Left ventricle myocardium inferior (tissue), 1 donor: ENCODE measurements around the gene E2F6. TPM values are rescaled to one million over a fixed set of nuclear protein-coding genes. Genes with fewer than 3 reads are reported as not detected.
A peak's percentile ranks its signal among the peaks of the same experiment; 100 is the strongest.

Source experiments
- DNase-seq: peaks from one replicate; pipeline ENCODE4 v3.0.0-alpha.2; 2020
- H3K27ac ChIP-seq: fragments of 200-600 bp; replicated peaks from 2 replicates; pipeline ENCODE4 v1.8.0; 2021
- H3K27me3 ChIP-seq: fragments of 200-600 bp; 2 replicates; pipeline ENCODE4 v1.8.0; 2021; ENCODE audit warnings: low read depth
- H3K36me3 ChIP-seq: fragments of 200-600 bp; 2 replicates; pipeline ENCODE4 v1.8.0; 2021
- H3K4me1 ChIP-seq: fragments of 200-600 bp; 2 replicates; pipeline ENCODE4 v1.8.0; 2021
- H3K4me3 ChIP-seq: fragments of 200-600 bp; 2 replicates; pipeline ENCODE4 v1.8.0; 2021; ENCODE audit warnings: mild to moderate bottlenecking, moderate library complexity
- H3K9me3 ChIP-seq: fragments of 200-600 bp; replicated peaks from 2 replicates; pipeline ENCODE4 v1.8.0; 2021
- CTCF ChIP-seq: fragments of 200-600 bp; IDR thresholded peaks from 2 replicates; pipeline ENCODE4 v1.8.0; 2021; ENCODE audit warnings: antibody characterized with exemption, mild to moderate bottlenecking, borderline replicate concordance
- intact Hi-C: fragments of 100-400 bp; cut with micrococcal nuclease; formaldehyde crosslinking; loops from one replicate; pipeline ENCODE4 v1.11.0; 2022
- total RNA-seq: library from RNA; stranded (reverse); fragmentation: NEBNext Ultra II Directional; extraction: Animal tissue kit (Norgen Biotek cat#: 25700); gene quantifications from one replicate; pipeline ENCODE4 v1.2.1, GENCODE V29; 2021
- donor health status: DM: no; HTN: yes; CAD: no; lungs with severe emphysema.

Gene E2F6
- total RNA-seq, 1 donor from 2014 or later: 12.8 TPM

DNA sequence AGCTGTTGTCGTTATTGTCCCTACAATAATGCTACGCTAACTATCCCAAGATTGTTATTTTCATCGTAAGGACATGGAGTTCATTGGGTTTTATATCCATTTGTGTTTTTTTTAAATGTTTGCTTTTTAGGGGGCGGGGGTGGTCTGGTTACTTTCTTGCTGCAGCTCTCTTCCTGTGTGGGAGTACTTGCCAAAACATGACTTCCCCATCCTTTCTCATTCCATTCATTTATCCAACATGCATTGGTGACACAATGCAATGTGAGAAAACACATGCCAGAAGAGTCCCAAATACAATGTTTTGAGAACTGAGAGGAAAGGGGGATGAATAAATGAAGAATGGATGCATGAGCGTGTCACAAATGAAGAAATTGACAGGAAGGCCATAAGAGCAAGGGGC lies 55.9 kb downstream of the E2F6 start:
- H3K27me3 ChIP-seq: no peaks in the 10 kb centered on the region
- intact Hi-C loops: loop anchor here (10.0 kb wide), 2 partner anchors 65 to 275 kb away; partner anchors contain the start of gene ROCK2
- H3K36me3 ChIP-seq: no peaks in the 10 kb centered on the region
- no peaks in the 10 kb centered on the region for H3K9me3 ChIP-seq
- H3K27ac ChIP-seq: no peak overlapping the region
- TF ChIP-seq CTCF: no peak
- DNase-seq: no peak
- H3K4me3 ChIP-seq: no peak overlapping the region
- peaks cover 38% of the 10 kb centered on the region for H3K4me1 ChIP-seq

DNA sequence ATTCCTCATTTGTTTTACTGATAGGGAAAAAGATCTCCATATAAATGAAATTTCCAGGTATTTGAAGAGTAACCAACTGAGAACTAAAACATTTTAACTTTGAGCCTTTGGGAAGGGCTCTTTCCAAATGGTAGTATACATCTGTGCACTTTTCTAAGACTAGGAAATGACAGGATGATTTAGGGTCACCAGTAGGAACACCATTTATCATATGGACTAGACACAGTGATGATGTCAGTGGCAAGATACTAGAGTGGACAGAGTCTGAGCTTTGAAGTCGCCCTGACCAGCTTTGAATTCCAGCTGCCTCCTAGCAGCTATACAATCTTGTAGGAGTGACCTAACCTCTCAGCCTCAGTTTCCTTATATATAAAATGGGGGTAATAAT lies 56.4 kb downstream of the E2F6 start:
- intact Hi-C loops: no loop called here
- Histone ChIP-seq H3K27me3 (no peaks in the 10 kb centered on the region), H3K36me3 (no peaks in the 10 kb centered on the region), H3K27ac (no peak overlapping the region), H3K4me3 (no peak overlapping the region), H3K4me1 (peaks cover 44% of the 10 kb centered on the region), H3K9me3 (no peaks in the 10 kb centered on the region)
- DNase-seq: no peak
- TF ChIP-seq CTCF: no peak

- no peaks in the 10 kb centered on the region for H3K27me3 ChIP-seq
- H3K9me3 ChIP-seq: no peaks in the 10 kb centered on the region
- H3K4me1 ChIP-seq: peaks cover 49% of the 10 kb centered on the region
- intact Hi-C loops: no loop called here
- TF ChIP-seq CTCF: no peak
- no peak for DNase-seq
- H3K36me3 ChIP-seq: no peaks in the 10 kb centered on the region
- H3K27ac ChIP-seq: no peak overlapping the region
- no peak overlapping the region for H3K4me3 ChIP-seq
Measured at GRCh38 chr2:11408959-11409571, 56.9 kb downstream of the E2F6 start.

GRCh38 chr2:11407413-11407812 lies 58.5 kb downstream of the E2F6 start:
- intact Hi-C loops: no loop called here
- no peak for DNase-seq
- Histone ChIP-seq H3K27ac (peak overlapping the region; percentile 87), H3K9me3 (no peaks in the 10 kb centered on the region), H3K27me3 (no peaks in the 10 kb centered on the region), H3K4me1 (peaks cover 59% of the 10 kb centered on the region), H3K36me3 (no peaks in the 10 kb centered on the region), H3K4me3 (no peak overlapping the region)
- TF ChIP-seq CTCF: no peak

DNA sequence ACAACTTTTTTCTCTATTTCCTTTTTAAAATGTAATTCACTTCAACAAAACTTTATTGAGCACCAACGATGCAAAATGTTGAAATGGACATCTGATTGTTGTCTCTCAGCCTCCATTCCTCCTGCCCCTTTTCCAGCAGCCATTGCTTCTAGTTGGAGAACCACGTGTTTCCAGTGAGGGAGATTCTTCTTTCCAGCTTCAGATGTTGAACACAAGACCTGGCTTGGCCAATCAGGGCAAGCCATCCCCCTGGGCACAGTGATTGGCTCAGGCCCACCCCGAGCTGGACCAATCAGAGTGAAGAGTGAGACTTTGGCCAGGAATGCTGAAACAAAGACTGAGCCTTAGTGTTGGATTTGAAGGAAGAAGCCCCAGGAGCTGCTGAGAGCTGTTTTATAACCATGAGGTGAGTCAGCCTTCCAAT lies 59.0 kb downstream of the E2F6 start:
- DNase-seq: no peak
- no peak overlapping the region for H3K4me3 ChIP-seq
- intact Hi-C loops: no loop called here

More for the DNA sequence above, 59.0 kb downstream of the E2F6 start:
- Histone ChIP-seq H3K27me3 (no peaks in the 10 kb centered on the region), H3K4me1 (peaks cover 55% of the 10 kb centered on the region), H3K9me3 (no peaks in the 10 kb centered on the region), H3K27ac (peak overlapping the region; percentile 87), H3K36me3 (no peaks in the 10 kb centered on the region)
- no peak for TF ChIP-seq CTCF
